ENCODE data around the gene DPH3.

DPH3 gene

GRCh38 chr3:16233806-16234205 is 30.9 kb downstream of the DPH3 start:
- DNase-seq (ENCODE audit: low spot score): no peak

DNA sequence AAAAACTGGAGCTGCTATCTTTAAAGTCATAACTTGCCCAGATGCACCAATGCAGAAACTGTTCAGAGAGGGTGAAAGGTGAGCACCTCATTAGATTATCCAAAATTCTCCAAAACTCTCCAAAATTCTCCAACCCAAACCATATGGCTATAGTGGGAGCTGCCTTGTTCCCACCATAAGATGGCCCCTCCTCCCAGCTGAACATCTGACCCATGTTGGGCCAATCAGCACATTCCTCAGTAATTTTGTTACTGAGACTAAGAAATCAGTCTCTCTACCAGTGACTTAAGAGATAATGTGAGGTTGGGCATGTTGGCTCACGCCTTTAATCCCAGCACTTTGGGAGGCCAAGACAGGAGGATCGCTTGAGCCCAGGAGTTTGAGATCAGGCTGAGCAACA is 32.8 kb downstream of the DPH3 start:
- peak; percentile 17 for DNase-seq (ENCODE audit: low spot score)

DNA sequence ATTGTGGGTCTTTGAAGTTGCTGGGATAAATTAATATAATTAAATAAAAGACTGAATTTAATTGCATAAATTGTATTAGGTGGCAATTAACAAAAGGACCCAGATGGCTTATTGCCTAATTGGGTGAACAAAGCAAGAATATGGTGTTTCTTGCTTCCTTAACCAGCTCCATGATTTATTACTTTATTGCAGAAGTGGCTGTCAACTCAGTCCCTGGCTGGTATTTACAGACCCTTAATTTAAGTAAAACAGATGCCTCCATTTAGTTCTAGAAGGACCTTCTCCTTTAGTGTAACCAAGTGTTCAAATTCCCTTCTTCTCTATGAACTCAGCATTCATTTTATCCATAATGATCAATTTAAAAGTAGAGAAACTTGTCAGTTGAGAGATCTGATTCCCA is 35.1 kb downstream of the DPH3 start:
- no peak for DNase-seq (ENCODE audit: low spot score)

GRCh38 chr3:16227566-16227965 is 37.2 kb downstream of the DPH3 start:
- DNase-seq (ENCODE audit: low spot score): no peak

GRCh38 chr3:16224325-16224724 is 40.4 kb downstream of the DPH3 start:
- no peak for DNase-seq (ENCODE audit: low spot score)

- no peak for DNase-seq (ENCODE audit: low spot score)
Measured at GRCh38 chr3:16222547-16222946, 42.2 kb downstream of the DPH3 start.

GRCh38 chr3:16221990-16222389 is 42.8 kb downstream of the DPH3 start:
- no peak for DNase-seq (ENCODE audit: low spot score)

- no peak for DNase-seq (ENCODE audit: low spot score)
Measured at GRCh38 chr3:16219777-16220176, 45.0 kb downstream of the DPH3 start.

DNA sequence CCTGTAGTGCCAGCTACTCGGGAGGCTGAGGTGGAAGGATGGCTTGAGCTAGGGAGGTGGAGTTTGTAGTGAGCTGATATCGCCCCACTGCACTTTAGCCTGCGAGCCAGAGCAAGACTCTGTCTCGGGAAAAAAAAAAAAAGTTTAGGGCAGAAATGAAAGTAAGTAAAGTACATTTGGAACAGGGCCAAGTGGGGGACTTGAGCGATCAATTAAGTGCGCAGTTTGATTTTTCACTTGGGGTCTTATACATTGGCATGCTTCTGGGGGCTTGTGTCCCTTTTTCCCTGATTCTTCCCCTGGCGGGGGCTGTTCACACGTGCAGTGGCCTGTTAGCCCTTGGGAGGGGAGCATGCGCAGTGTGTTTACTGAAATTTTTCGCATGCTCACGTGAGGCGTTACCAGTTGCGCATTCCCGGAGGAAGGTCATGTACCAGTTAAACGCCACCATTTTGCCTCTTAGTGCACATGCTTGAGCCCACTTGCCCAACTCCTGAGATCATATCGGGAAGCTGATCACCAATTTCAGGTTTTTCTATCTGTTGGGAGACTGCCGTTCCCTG is 48.3 kb downstream of the DPH3 start:
- no peak for DNase-seq (ENCODE audit: low spot score)

GRCh38 chr3:16214366-16214765 is 50.4 kb downstream of the DPH3 start:
- DNase-seq (ENCODE audit: low spot score): no peak

- no peak for DNase-seq (ENCODE audit: low spot score)
Measured at GRCh38 chr3:16211176-16211904, 53.4 kb downstream of the DPH3 start.
